HG03196 (cell line): ENCODE data around the gene STRA6.

Experiments used
- ATAC-seq: cut with Tn5 transposase; IDR thresholded peaks from one replicate; pipeline ENCODE4 v1.9.1; 2021; ENCODE audit not compliant: unreplicated experiment

Gene STRA6

DNA sequence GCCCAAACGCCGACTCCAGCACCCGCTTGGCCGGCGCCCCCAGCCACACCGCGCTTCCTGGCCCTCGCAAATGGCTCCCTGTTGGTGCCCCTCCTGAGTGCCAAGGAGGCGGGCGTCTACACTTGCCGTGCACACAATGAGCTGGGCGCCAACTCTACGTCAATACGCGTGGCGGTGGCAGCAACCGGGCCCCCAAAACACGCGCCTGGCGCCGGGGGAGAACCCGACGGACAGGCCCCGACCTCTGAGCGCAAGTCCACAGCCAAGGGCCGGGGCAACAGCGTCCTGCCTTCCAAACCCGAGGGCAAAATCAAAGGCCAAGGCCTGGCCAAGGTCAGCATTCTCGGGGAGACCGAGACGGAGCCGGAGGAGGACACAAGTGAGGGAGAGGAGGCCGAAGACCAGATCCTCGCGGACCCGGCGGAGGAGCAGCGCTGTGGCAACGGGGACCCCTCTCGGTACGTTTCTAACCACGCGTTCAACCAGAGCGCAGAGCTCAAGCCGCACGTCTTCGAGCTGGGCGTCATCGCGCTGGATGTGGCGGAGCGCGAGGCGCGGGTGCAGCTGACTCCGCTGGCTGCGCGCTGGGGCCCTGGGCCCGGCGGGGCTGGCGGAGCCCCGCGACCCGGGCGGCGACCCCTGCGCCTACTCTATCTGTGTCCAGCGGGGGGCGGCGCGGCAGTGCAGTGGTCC is 68.7 kb downstream of the STRA6 start:
- no peak for ATAC-seq

DNA sequence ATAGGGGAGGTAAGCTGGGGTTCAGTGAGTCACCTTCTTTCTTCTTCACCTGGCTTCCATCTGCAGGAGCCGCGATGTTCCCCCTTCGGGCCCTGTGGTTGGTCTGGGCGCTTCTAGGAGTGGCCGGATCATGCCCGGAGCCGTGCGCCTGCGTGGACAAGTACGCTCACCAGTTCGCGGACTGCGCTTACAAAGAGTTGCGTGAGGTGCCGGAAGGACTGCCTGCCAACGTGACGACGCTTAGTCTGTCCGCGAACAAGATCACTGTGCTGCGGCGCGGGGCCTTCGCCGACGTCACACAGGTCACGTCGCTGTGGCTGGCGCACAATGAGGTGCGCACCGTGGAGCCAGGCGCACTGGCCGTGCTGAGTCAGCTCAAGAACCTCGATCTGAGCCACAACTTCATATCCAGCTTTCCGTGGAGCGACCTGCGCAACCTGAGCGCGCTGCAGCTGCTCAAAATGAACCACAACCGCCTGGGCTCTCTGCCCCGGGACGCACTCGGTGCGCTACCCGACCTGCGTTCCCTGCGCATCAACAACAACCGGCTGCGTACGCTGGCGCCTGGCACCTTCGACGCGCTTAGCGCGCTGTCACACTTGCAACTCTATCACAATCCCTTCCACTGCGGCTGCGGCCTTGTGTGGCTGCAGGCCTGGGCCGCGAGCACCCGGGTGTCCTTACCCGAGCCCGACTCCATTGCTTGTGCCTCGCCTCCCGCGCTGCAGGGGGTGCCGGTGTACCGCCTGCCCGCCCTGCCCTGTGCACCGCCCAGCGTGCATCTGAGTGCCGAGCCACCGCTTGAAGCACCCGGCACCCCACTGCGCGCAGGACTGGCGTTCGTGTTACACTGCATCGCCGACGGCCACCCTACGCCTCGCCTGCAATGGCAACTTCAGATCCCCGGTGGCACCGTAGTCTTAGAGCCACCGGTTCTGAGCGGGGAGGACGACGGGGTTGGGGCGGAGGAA is 69.6 kb downstream of the STRA6 start:
- no peak for ATAC-seq

DNA sequence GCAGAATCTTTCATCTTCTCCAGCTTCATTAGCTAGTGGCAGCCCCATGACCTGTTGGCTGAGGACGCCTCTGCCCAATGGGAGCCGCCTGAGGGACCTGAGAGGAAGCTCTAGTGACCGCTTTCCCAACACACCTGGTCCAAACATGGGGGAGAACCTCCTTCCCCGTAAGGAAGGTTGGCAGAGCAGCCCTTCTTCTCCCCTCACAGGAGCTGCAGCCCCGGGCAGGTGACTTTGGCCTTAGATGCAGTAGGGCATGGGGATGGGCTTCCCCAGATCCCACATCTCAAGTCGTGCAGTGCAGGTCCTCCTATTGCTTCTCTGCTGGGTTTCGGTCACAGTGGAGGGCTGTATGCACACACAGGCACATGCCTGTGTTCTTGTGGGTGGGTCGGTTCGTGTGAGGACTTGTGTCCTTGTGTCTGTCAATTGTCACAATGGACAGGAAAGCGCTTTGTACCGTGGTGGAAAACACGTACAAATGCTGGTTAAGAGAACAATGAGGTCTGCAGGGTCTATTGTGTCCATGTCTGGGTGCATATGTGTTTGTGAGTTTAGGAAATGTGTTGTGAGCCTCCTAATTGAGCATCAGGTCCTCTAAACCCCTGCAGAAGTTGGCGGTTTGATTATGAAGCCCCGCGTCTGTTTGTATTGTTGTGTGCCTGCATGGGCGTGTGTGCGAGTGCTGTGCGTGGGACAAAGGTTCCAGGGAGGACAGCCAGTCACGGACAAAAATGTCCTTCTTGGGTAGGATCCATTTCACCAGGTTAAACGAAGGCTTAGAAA is 70.8 kb downstream of the STRA6 start:
- no peak for ATAC-seq

DNA sequence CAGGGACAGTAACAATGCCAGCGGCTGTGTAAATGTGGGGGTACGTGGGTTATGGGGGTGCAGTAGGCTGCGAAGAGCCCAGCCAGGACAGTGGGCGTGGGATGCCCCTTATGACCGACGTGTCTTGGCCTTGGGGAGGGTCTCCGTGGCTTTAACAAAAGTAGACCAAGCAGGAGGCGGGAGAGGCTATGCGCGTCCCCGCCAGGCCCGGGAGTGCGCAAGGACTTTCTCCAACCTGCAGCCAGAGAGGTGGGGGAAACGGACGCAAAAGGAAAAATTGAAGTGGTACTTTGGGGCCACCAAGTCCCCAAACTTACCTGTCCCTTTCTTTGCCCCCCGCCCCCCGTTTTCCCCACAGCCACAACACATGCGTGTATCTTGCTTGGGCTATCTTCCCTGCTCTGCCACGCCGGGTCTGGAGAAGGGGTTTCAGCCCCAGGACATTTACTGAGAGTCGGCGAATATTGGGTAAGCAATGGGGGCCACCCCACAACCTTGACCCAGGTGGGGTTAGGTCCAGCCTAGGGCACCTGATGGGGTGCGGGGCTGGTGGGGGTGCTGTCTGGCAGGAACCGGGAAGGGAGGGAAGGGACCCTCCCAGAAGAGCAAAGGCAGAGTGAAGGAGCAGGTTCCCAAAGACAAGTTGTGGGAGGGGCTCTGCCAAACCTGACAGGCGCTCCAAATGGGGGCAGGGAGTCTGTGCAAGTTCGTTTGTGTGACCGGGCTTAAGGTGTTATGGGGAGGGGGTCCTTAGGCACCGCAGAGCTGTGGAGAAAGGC is 71.5 kb downstream of the STRA6 start:
- no peak for ATAC-seq

DNA sequence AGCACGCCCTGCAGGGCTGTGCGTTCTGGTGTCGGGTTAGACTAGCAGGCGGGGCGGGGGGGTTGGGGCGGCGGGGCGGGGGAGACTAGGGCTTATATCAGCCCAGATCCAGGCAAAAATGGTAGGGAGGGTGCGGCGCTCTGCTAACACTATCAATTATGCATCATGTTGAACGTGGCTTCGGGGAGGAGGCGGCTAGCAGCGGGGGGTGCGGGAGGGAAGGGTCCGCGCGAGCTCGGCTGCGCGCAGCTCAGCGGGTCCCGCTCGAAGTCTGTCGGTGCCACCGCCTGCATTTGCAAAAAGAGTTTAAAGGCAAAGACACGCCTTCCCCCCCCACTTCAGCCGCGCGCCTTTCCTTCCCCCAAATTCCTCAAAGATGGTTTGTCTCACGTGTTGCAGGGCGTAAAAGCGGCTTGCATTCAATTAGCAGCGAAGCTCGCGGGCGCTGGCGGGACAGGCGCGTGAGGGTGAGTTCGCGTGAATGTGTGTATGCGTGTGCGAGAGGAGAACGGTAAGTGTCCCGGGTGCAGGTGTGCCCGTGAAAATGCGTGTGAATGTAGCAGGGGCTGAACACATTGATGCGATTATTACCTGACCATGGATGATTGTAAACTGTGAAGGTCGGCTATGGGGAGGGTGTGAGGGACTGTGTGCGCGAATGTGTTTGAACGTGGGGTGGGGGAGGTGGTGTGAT is 72.3 kb downstream of the STRA6 start, which contains the start of gene ISLR2:
Gene ISLR2, plus strand, starts transcription at position 432 of the 694 bp plus-strand sequence. CDS start 2,169 bp downstream, outside the sequence.
- ATAC-seq, result no peak

DNA sequence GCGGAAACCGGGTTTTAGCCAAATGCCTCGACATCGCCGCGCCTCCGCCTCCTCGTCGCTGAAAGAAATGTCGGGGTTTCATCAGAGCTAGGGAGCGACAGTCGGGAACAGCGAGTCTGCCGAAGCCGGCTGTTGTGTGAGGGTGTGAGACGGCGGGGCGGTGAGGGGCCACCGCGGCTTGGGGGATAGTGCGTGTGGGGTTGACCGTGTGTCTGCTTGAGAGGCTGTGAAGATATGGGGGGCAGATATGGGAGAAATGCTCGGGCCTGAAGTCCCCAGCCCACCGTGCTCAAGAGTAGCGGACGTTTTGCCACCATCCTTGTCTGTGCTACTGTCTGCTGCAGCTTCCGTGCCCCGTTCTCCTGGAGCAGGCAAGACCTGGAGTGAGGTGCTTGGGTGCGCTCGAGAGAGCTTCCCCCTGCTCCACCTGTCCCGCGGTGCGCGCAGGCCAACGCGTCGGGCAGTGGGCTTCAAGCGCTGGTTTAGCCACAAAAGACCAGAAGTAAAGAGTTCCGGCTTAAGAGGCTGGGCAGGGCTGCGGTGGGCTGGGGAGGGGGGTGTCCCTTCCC is 72.9 kb downstream of the STRA6 start:
- ATAC-seq, result no peak
